ENCODE results near the gene ESR1. TPM values are rescaled to one million over a fixed set of nuclear protein-coding genes. Genes with fewer than 3 reads are reported as not detected.
"Not testable (repeated sequence)": the region's sequence is repeated elsewhere in the genome, so short reads cannot be mapped to it uniquely, and the experiment has no call there.

The ESR1 gene
- total and polyA plus RNA-seq, 2 experiments from 2014 or later, result 1.6 to 5.1 TPM

DNA sequence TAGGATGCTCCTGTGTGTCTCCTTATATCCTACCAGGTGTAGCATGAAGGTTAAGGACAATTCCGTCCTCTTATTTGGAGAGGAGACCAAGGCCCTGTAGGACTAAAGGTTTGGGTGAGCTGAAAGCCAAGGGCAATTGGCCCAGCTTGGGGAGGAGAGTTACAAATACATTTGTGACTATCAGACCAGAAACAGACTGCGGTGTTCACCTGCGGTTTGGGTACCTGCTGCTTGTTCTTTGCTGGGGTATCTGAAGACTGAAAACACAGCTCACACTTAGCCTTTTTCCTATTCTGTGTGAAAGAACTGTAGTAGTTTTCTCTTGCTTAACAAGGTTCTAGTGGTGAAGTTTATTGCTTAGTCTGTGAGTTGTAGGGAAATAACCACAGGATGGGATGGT lies 55.0 kb downstream of the ESR1 start:
- TF ChIP-seq, protein P1, sequence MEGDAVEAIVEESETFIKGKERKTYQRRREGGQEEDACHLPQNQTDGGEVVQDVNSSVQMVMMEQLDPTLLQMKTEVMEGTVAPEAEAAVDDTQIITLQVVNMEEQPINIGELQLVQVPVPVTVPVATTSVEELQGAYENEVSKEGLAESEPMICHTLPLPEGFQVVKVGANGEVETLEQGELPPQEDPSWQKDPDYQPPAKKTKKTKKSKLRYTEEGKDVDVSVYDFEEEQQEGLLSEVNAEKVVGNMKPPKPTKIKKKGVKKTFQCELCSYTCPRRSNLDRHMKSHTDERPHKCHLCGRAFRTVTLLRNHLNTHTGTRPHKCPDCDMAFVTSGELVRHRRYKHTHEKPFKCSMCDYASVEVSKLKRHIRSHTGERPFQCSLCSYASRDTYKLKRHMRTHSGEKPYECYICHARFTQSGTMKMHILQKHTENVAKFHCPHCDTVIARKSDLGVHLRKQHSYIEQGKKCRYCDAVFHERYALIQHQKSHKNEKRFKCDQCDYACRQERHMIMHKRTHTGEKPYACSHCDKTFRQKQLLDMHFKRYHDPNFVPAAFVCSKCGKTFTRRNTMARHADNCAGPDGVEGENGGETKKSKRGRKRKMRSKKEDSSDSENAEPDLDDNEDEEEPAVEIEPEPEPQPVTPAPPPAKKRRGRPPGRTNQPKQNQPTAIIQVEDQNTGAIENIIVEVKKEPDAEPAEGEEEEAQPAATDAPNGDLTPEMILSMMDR (IDR thresholded peaks at IDR 0.05; ENCODE audit: low read depth, low read length), result no peak
- no peaks in the 10 kb centered on the region for H3K36me3 ChIP-seq
- H3K4me3 ChIP-seq, result no peak overlapping the region

DNA sequence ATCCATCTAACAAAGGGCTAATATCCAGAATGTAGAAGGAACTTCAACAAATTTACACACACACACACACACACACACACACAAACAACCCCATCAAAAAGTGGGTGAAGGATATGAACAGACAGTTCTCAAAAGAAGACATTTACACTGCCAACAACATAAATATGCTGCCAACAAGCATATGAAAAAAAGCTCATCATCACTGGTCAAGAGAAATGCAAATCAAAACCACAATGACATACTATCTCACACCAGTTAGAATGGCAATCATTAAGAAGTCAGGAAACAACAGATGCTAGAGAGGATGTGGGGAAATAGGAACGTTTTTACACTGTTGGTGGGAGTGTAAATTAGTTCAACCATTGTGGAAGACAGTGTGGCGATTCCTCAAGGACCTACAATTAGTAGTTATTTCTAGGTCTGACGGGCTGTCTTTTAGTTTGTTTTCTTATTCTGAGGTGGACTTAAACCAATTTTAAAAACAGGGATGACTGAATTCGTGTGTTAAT lies 59.9 kb downstream of the ESR1 start:
- not testable (repeated sequence) for DNase-seq (ENCODE audit: low read depth in 1 of 2, low spot score in 1 of 2)

More for the DNA sequence above, 55.0 kb downstream of the ESR1 start:
- Histone ChIP-seq H3K9me3 (ENCODE audit: low read depth) (no peaks in the 10 kb centered on the region), H3K27ac (no peak overlapping the region), H3K27me3 (no peaks in the 10 kb centered on the region), H3K4me1 (ENCODE audit: low read depth) (no peaks in the 10 kb centered on the region)
- DNase-seq (ENCODE audit: low read depth in 1 of 2, low spot score in 1 of 2), result no peak

DNA sequence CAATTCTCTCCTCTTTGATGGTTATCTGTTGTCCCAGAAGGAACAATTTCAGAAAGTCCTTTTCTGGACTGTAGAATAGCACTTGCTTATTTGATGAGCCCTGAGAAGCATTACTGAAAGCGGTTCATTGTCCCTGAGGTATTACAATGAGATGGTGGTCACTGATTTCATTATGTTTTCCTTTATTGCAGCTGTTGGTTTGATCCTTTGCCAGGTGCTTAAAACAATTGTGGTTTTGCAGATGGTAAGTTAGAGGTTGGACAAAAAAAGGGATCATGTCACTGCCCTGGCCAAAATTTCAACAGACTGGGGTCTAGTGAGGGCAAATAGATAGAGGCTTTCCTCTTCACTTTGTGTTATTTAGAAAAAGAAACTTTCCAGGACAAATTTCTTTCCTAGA lies 61.9 kb downstream of the ESR1 start:
- Histone ChIP-seq H3K27ac (no peak overlapping the region), H3K36me3 (no peaks in the 10 kb centered on the region), H3K4me1 (ENCODE audit: low read depth) (no peaks in the 10 kb centered on the region), H3K27me3 (no peaks in the 10 kb centered on the region), H3K4me3 (no peak overlapping the region), H3K9me3 (ENCODE audit: low read depth) (no peaks in the 10 kb centered on the region)
- TF ChIP-seq, protein P1 (IDR thresholded peaks at IDR 0.05; ENCODE audit: low read depth, low read length), result no peak
- DNase-seq (ENCODE audit: low read depth in 1 of 2, low spot score in 1 of 2), result peak in 1 of 2 donors; percentile 5

More for the DNA sequence above, 59.9 kb downstream of the ESR1 start:
- H3K27ac ChIP-seq; H3K4me1 ChIP-seq (ENCODE audit: low read depth); H3K36me3 ChIP-seq; H3K9me3 ChIP-seq (ENCODE audit: low read depth); H3K27me3 ChIP-seq; H3K4me3 ChIP-seq: not testable (repeated sequence)

DNA sequence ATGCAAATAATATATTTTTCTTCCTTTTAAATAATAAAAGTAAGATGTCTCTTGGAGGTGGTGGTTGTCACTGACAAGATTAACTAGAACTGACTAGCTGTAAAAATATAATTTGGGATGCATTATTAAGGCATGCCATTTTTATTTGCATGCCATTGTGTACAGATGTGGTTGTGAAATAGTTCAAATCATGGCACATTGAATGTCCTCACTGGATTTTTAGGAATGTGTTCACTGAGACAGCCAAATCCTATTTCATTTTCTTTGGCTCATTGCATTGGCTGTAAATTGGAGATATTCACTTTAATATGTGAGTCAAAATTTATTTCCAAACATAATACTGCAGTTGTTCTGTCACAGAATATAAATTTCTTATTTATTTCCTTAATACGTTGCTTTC lies 62.3 kb downstream of the ESR1 start:
- no peak overlapping the region for H3K4me3 ChIP-seq
- H3K36me3 ChIP-seq, result no peaks in the 10 kb centered on the region
- TF ChIP-seq, protein P1 (IDR thresholded peaks at IDR 0.05; ENCODE audit: low read depth, low read length), result no peak
- no peaks in the 10 kb centered on the region for H3K9me3 ChIP-seq (ENCODE audit: low read depth)
- H3K27me3 ChIP-seq, result no peaks in the 10 kb centered on the region
- no peak overlapping the region for H3K27ac ChIP-seq
- no peaks in the 10 kb centered on the region for H3K4me1 ChIP-seq (ENCODE audit: low read depth)
- DNase-seq (ENCODE audit: low read depth in 1 of 2, low spot score in 1 of 2), result peak in 1 of 2 donors; percentile 1

DNA sequence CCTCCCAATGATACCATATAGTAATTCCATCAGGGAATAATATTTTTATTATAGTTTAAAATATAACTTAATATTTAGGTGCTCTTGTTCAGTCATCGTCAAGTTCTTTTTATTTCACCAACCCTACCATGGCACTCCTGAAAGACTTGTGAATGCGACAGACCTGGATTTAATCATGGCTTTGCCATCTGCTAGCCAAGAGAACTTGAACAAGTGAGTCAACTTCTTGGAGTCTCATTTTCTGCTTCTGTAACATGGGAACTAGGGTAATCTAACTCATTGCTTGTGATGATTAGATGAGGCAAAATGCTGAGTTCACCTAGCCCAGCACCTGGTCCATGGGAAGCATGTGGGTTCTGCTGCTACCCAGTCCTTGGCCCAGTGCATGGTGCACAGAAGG lies 62.9 kb downstream of the ESR1 start:
- Histone ChIP-seq H3K9me3 (ENCODE audit: low read depth) (no peaks in the 10 kb centered on the region), H3K27me3 (no peaks in the 10 kb centered on the region), H3K4me3 (no peak overlapping the region), H3K4me1 (ENCODE audit: low read depth) (no peaks in the 10 kb centered on the region), H3K36me3 (no peaks in the 10 kb centered on the region), H3K27ac (no peak overlapping the region)
- TF ChIP-seq, protein P1 (IDR thresholded peaks at IDR 0.05; ENCODE audit: low read depth, low read length), result no peak
- no peak for DNase-seq (ENCODE audit: low read depth in 1 of 2, low spot score in 1 of 2)

DNA sequence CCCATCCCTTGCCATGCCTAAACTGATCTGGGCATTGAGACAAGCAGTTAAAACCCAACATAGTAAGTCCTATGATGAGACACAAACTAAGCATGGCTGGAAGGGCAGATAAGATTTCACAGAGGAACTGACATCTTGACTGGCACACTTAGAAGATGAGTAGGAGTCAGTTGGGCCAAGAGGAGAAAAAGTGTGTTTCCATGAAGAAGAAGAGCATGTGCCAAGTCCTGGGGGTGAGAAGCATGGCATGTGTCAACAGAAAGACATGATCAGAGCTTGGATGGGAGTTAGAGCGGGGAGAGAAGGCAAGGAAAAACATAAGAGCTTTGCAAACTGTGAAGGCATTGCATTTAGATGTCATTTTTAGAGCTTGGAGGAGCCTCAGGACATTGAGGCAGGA lies 68.0 kb downstream of the ESR1 start:
- Histone ChIP-seq H3K27me3 (no peaks in the 10 kb centered on the region), H3K4me3 (no peak overlapping the region), H3K4me1 (ENCODE audit: low read depth) (no peaks in the 10 kb centered on the region), H3K9me3 (ENCODE audit: low read depth) (no peaks in the 10 kb centered on the region), H3K36me3 (no peaks in the 10 kb centered on the region), H3K27ac (no peak overlapping the region)
- TF ChIP-seq, protein P1 (IDR thresholded peaks at IDR 0.05; ENCODE audit: low read depth, low read length), result no peak
- no peak for DNase-seq (ENCODE audit: low read depth in 1 of 2, low spot score in 1 of 2)
